ENCODE results near the gene PARD3. TPM values are rescaled to one million over a fixed set of nuclear protein-coding genes. Genes with fewer than 3 reads are reported as not detected.

Gene PARD3
- total RNA-seq, 4 donors from 2014 or later = 42.6 to 63.6 (median 55.2) TPM

- TF ChIP-seq POLR2A (IDR thresholded peaks at IDR 0.05) = no peak
- no peak for TF ChIP-seq CTCF (IDR thresholded peaks at IDR 0.05)
- no peak for TF ChIP-seq EP300 (IDR thresholded peaks at IDR 0.05)
- H3K27me3 ChIP-seq = no peaks in the 10 kb centered on the region
- 86 to 92% methylated on average over 4 of the region's 4 CpGs for WGBS, 2 donors
- no peak overlapping the region for H3K4me3 ChIP-seq
- no peak for DNase-seq (ENCODE audit: low spot score in 2 of 2)
- no peak overlapping the region for H3K27ac ChIP-seq
- peaks cover 0 to 5% (median 0%) of the 10 kb centered on the region in 4 donors for H3K4me1 ChIP-seq
- peaks cover 0 to 1% (median 0%) of the 10 kb centered on the region in 4 donors for H3K9me3 ChIP-seq
- peaks cover 0 to 6% (median 0%) of the 10 kb centered on the region in 3 donors for H3K36me3 ChIP-seq
These were observed 582.6 kb downstream of the PARD3 start for GRCh38 chr10:34232481-34232880.

GRCh38 chr10:34231441-34232180 is 583.5 kb downstream of the PARD3 start:
- no peak for DNase-seq (ENCODE audit: low spot score in 2 of 2)
- WGBS, 2 donors = 60% methylated on average over 11 of the region's 11 CpGs
- no peak overlapping the region for H3K4me3 ChIP-seq
- no peak for TF ChIP-seq POLR2A (IDR thresholded peaks at IDR 0.05)
- TF ChIP-seq CTCF (IDR thresholded peaks at IDR 0.05) = no peak
- TF ChIP-seq EP300 (IDR thresholded peaks at IDR 0.05) = no peak
- no peak overlapping the region for H3K27ac ChIP-seq
- H3K4me1 ChIP-seq = peaks cover 0 to 5% (median 0%) of the 10 kb centered on the region in 4 donors
- peaks cover 0 to 10% (median 3%) of the 10 kb centered on the region in 4 donors for H3K9me3 ChIP-seq
- H3K27me3 ChIP-seq = no peaks in the 10 kb centered on the region
- peaks cover 0 to 10% (median 0%) of the 10 kb centered on the region in 3 donors for H3K36me3 ChIP-seq

- 57 to 68% methylated on average over 3 of the region's 3 CpGs for WGBS, 2 donors
- DNase-seq (ENCODE audit: low spot score in 2 of 2) = no peak
- Histone ChIP-seq H3K27me3 (no peaks in the 10 kb centered on the region), H3K27ac (no peak overlapping the region), H3K4me1 (peaks cover 0 to 5% (median 0%) of the 10 kb centered on the region in 4 donors), H3K36me3 (peaks cover 0 to 10% (median 0%) of the 10 kb centered on the region in 3 donors), H3K9me3 (peaks cover 0 to 14% (median 3%) of the 10 kb centered on the region in 4 donors), H3K4me3 (no peak overlapping the region)
- TF ChIP-seq POLR2A (IDR thresholded peaks at IDR 0.05) (no peak), CTCF (IDR thresholded peaks at IDR 0.05) (no peak), EP300 (IDR thresholded peaks at IDR 0.05) (no peak)
These were observed 585.2 kb downstream of the PARD3 start for GRCh38 chr10:34229917-34230316.

GRCh38 chr10:34228066-34228465 is 587.0 kb downstream of the PARD3 start:
- no peak for DNase-seq (ENCODE audit: low spot score in 2 of 2)
- TF ChIP-seq CTCF (IDR thresholded peaks at IDR 0.05) (no peak), POLR2A (IDR thresholded peaks at IDR 0.05) (no peak)
- WGBS, 2 donors = 89 to 91% methylated on average over 7 of the region's 7 CpGs
- no peak overlapping the region for H3K27ac ChIP-seq
- H3K4me3 ChIP-seq = no peak overlapping the region
- H3K27me3 ChIP-seq = no peaks in the 10 kb centered on the region
- peaks cover 0 to 10% (median 0%) of the 10 kb centered on the region in 3 donors for H3K36me3 ChIP-seq
- peaks cover 0 to 14% (median 3%) of the 10 kb centered on the region in 4 donors for H3K9me3 ChIP-seq
- H3K4me1 ChIP-seq = peaks cover 0 to 5% (median 0%) of the 10 kb centered on the region in 4 donors

GRCh38 chr10:34224639-34225038 is 590.5 kb downstream of the PARD3 start:
- TF ChIP-seq CTCF (IDR thresholded peaks at IDR 0.05) (no peak), EP300 (IDR thresholded peaks at IDR 0.05) (no peak), POLR2A (IDR thresholded peaks at IDR 0.05) (no peak)
- Histone ChIP-seq H3K4me3 (no peak overlapping the region), H3K27ac (no peak overlapping the region), H3K9me3 (peaks cover 0 to 14% (median 3%) of the 10 kb centered on the region in 4 donors), H3K4me1 (no peaks in the 10 kb centered on the region), H3K27me3 (no peaks in the 10 kb centered on the region), H3K36me3 (peaks cover 0 to 10% (median 0%) of the 10 kb centered on the region in 3 donors)
- DNase-seq (ENCODE audit: low spot score in 2 of 2) = no peak
- 91 to 93% methylated on average over 5 of the region's 5 CpGs for WGBS, 2 donors
